GM19240 (cell line): ENCODE measurements around the gene COL4A2.
"Not testable (repeated sequence)": the region's sequence is repeated elsewhere in the genome, so short reads cannot be mapped to it uniquely, and the experiment has no call there.

ENCODE experiments used
- DNase-seq: peaks from one replicate; pipeline ENCODE4 v3.0.0; 2011; ENCODE audit warnings: low spot score; ENCODE audit not compliant: insufficient read length

Gene COL4A2

GRCh38 chr13:110471156-110471832, 164.2 kb downstream of the COL4A2 start:
- DNase-seq, result peak; percentile 30

GRCh38 chr13:110471833-110472162, 164.7 kb downstream of the COL4A2 start:
- DNase-seq, result peak; percentile 85

- no peak for DNase-seq
These were observed 165.9 kb downstream of the COL4A2 start for GRCh38 chr13:110472904-110473563.

GRCh38 chr13:110474713-110475112, 167.6 kb downstream of the COL4A2 start:
- DNase-seq, result no peak

- DNase-seq, result no peak
These were observed 168.0 kb downstream of the COL4A2 start for GRCh38 chr13:110475117-110475516.

- no peak for DNase-seq
These were observed 168.6 kb downstream of the COL4A2 start for GRCh38 chr13:110475550-110476219.

GRCh38 chr13:110476220-110476617, 169.1 kb downstream of the COL4A2 start:
- DNase-seq, result no peak

GRCh38 chr13:110477706-110478245, 170.7 kb downstream of the COL4A2 start:
- DNase-seq, result no peak

- no peak for DNase-seq
These were observed 171.5 kb downstream of the COL4A2 start for GRCh38 chr13:110478405-110479214.

- no peak for DNase-seq
These were observed 172.1 kb downstream of the COL4A2 start for GRCh38 chr13:110479215-110479545.

- DNase-seq, result no peak
These were observed 172.6 kb downstream of the COL4A2 start for GRCh38 chr13:110479648-110480047.

- DNase-seq, result no peak
These were observed 173.1 kb downstream of the COL4A2 start for GRCh38 chr13:110480161-110480560.

- no peak for DNase-seq
These were observed 176.4 kb downstream of the COL4A2 start for GRCh38 chr13:110483386-110483968.

GRCh38 chr13:110484290-110485048, 177.4 kb downstream of the COL4A2 start:
- no peak for DNase-seq

- DNase-seq, result no peak
These were observed 178.5 kb downstream of the COL4A2 start for GRCh38 chr13:110485604-110486003.

GRCh38 chr13:110486061-110486715, 179.1 kb downstream of the COL4A2 start:
- DNase-seq, result no peak

GRCh38 chr13:110486880-110487279, 179.8 kb downstream of the COL4A2 start:
- DNase-seq, result not testable (repeated sequence)

- no peak for DNase-seq
These were observed 183.1 kb downstream of the COL4A2 start for GRCh38 chr13:110490009-110490770.
